Endodermal cell (in vitro differentiated cells): ENCODE data around the gene ARID5A. TPM values are rescaled to one million over a fixed set of nuclear protein-coding genes. Genes with fewer than 3 reads are reported as not detected.
A peak's percentile ranks its signal among the peaks of the same experiment; 100 is the strongest.

Experiments used
- DNase-seq: peaks from one replicate; pipeline ENCODE4 v3.0.0-alpha.2; 2017
- H3K27ac ChIP-seq: 2 replicates; pipeline ENCODE4 v1.5.1; 2013; ENCODE audit warnings: mild to moderate bottlenecking, low read depth, low read length, moderate library complexity
- H3K27me3 ChIP-seq: 2 replicates; pipeline ENCODE4 v1.6.1; 2013; ENCODE audit warnings: mild to moderate bottlenecking, low read length, moderate library complexity; ENCODE audit not compliant: insufficient read depth, control insufficient read depth, poor library complexity, severe bottlenecking
- H3K36me3 ChIP-seq: 2 replicates; pipeline ENCODE4 v1.7.0; 2013; ENCODE audit warnings: mild to moderate bottlenecking, low read length, moderate library complexity; ENCODE audit not compliant: control insufficient read depth, insufficient read depth
- H3K4me1 ChIP-seq: one replicate; pipeline ENCODE4 v1.7.0; 2013; ENCODE audit warnings: low read length; ENCODE audit not compliant: control insufficient read depth, insufficient read depth
- H3K4me3 ChIP-seq: 2 replicates; pipeline ENCODE4 v1.5.1; 2013; ENCODE audit warnings: mild to moderate bottlenecking, low read length, moderate library complexity
- H3K9ac ChIP-seq: 2 replicates; pipeline ENCODE4 v1.6.1; 2013; ENCODE audit warnings: mild to moderate bottlenecking, low read length, moderate library complexity; ENCODE audit not compliant: poor library complexity, severe bottlenecking; ENCODE audit errors: extremely low read depth
- H3K9me3 ChIP-seq: 2 replicates; pipeline ENCODE4 v1.6.1; 2013; ENCODE audit warnings: mild to moderate bottlenecking, low read length, moderate library complexity; ENCODE audit not compliant: control insufficient read depth
- H3K27ac Mint-ChIP-seq: 2 replicates; pipeline ENCODE4 v1.8.0; 2020; ENCODE audit warnings: mixed read lengths
- H3K27me3 Mint-ChIP-seq: 2 replicates; pipeline ENCODE4 v1.8.0; 2021; ENCODE audit warnings: mild to moderate bottlenecking, mixed read lengths; ENCODE audit not compliant: insufficient read depth
- H3K36me3 Mint-ChIP-seq: 2 replicates; pipeline ENCODE4 v1.8.0; 2020; ENCODE audit warnings: low read depth, mixed read lengths
- H3K4me1 Mint-ChIP-seq: 2 replicates; pipeline ENCODE4 v1.8.0; 2020; ENCODE audit warnings: mixed read lengths
- H3K4me3 Mint-ChIP-seq: 2 replicates; pipeline ENCODE4 v1.8.0; 2020; ENCODE audit warnings: mild to moderate bottlenecking, moderate library complexity, mixed read lengths
- H3K9me3 Mint-ChIP-seq: 2 replicates; pipeline ENCODE4 v1.8.0; 2020; ENCODE audit warnings: mild to moderate bottlenecking, mixed read lengths
- WGBS, 2 experiments: methylation state at CpG; one replicate each; pipeline versions ENCODE4 v1.1.5 to v1.1.7; 2013; ENCODE audit warnings: missing lambda C conversion rate in 2 of 2, mixed read lengths in 1 of 2; ENCODE audit not compliant: insufficient coverage in 1 of 2, insufficient read length in 1 of 2; 5-methylcytosine and 5-hydroxymethylcytosine counted together
- total RNA-seq, 2 donors: library from RNA; stranded (reverse); fragmentation: NEBNext Ultra II Directional in 1 of 2; extraction: Animal tissue kit (Norgen Biotek cat#: 25700) in 1 of 2; gene quantifications; 2 replicates in 1 of 2; 3 replicates in 1 of 2; pipeline ENCODE4 v1.2.1, GENCODE V29; 2021
- TF ChIP-seq, protein P1 (sequence below): fragments of 200-600 bp; sonication (generic); conservative IDR thresholded peaks from 2 replicates; pipeline ENCODE4 v1.5.0; 2021; ENCODE audit warnings: antibody characterized with exemption, mild to moderate bottlenecking

Gene ARID5A
- total RNA-seq, 2 donors from 2014 or later = 1.8 to 3.5 TPM

- no peaks in the 10 kb centered on the region for H3K4me1 Mint-ChIP-seq
- 89 to 91% methylated on average over 3 to 4 of the region's 4 CpGs for WGBS, 2 experiments
- no peaks in the 10 kb centered on the region for H3K9me3 Mint-ChIP-seq
- no peaks in the 10 kb centered on the region for H3K36me3 ChIP-seq
- H3K9ac ChIP-seq = no peak overlapping the region
- H3K27me3 ChIP-seq = peaks cover 29% of the 10 kb centered on the region
- H3K4me3 Mint-ChIP-seq = no peak overlapping the region
- H3K4me3 ChIP-seq = no peak overlapping the region
- peak; percentile 35 for DNase-seq
- H3K27ac ChIP-seq = no peak overlapping the region
- H3K36me3 Mint-ChIP-seq = no peaks in the 10 kb centered on the region
- no peaks in the 10 kb centered on the region for H3K4me1 ChIP-seq
- no peaks in the 10 kb centered on the region for H3K9me3 ChIP-seq
- TF ChIP-seq, protein P1, sequence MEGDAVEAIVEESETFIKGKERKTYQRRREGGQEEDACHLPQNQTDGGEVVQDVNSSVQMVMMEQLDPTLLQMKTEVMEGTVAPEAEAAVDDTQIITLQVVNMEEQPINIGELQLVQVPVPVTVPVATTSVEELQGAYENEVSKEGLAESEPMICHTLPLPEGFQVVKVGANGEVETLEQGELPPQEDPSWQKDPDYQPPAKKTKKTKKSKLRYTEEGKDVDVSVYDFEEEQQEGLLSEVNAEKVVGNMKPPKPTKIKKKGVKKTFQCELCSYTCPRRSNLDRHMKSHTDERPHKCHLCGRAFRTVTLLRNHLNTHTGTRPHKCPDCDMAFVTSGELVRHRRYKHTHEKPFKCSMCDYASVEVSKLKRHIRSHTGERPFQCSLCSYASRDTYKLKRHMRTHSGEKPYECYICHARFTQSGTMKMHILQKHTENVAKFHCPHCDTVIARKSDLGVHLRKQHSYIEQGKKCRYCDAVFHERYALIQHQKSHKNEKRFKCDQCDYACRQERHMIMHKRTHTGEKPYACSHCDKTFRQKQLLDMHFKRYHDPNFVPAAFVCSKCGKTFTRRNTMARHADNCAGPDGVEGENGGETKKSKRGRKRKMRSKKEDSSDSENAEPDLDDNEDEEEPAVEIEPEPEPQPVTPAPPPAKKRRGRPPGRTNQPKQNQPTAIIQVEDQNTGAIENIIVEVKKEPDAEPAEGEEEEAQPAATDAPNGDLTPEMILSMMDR = no peak
- peaks cover 43% of the 10 kb centered on the region for H3K27me3 Mint-ChIP-seq
- H3K27ac Mint-ChIP-seq = no peak overlapping the region
Observed at GRCh38 chr2:96525211-96525507, 11.4 kb upstream of the ARID5A start.

DNA sequence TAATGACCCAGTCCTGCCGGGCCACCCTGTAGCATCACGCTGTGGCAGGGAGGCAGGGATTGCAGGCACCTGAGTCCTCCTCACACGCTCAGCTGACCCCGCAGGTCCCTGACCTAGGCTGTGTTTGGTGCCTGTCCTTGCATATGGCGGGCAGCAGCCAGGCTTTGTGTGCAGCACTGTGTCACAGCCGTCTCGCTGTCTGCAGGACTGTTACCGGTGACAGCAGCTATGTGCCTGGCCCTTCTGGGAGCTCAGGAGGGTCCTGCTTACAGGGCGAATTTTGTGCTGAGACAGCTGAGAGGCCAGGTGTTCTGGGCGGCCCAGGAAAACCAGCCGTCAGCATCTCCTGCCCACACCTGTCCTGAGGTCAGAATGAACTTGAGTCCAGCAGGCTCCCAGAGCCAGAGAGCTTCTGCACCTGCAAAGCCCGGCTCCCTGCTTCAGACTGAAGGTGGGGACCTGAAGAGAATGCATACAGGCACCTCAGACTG, 10.4 kb upstream of the ARID5A start:
- Histone ChIP-seq H3K9me3 (no peaks in the 10 kb centered on the region), H3K4me3 (no peak overlapping the region), H3K4me1 (no peaks in the 10 kb centered on the region), H3K9ac (no peak overlapping the region), H3K27ac (no peak overlapping the region), H3K36me3 (no peaks in the 10 kb centered on the region), H3K27me3 (peaks cover 29% of the 10 kb centered on the region)
- H3K4me1 Mint-ChIP-seq = no peaks in the 10 kb centered on the region
- TF ChIP-seq, protein P1 = no peak
- no peaks in the 10 kb centered on the region for H3K9me3 Mint-ChIP-seq
- H3K4me3 Mint-ChIP-seq = no peak overlapping the region
- no peak overlapping the region for H3K27ac Mint-ChIP-seq
- H3K36me3 Mint-ChIP-seq = no peaks in the 10 kb centered on the region
- peaks cover 46% of the 10 kb centered on the region for H3K27me3 Mint-ChIP-seq
- DNase-seq = peak; percentile 41
- 91 to 99% methylated on average over 12 of the region's 12 CpGs for WGBS, 2 experiments

- H3K36me3 Mint-ChIP-seq = no peaks in the 10 kb centered on the region
- H3K27ac Mint-ChIP-seq = no peak overlapping the region
- peak overlapping the region; percentile 44 for H3K4me3 Mint-ChIP-seq
- Histone ChIP-seq H3K27me3 (peaks cover 29% of the 10 kb centered on the region), H3K4me3 (no peak overlapping the region), H3K9ac (no peak overlapping the region), H3K36me3 (no peaks in the 10 kb centered on the region), H3K27ac (no peak overlapping the region), H3K9me3 (no peaks in the 10 kb centered on the region), H3K4me1 (no peaks in the 10 kb centered on the region)
- peaks cover 51% of the 10 kb centered on the region for H3K27me3 Mint-ChIP-seq
- DNase-seq = peak; percentile 48
- TF ChIP-seq, protein P1 = no peak
- no peaks in the 10 kb centered on the region for H3K9me3 Mint-ChIP-seq
- WGBS, 2 experiments = 84 to 87% methylated on average over 29 of the region's 29 CpGs
- H3K4me1 Mint-ChIP-seq = no peaks in the 10 kb centered on the region
Observed at GRCh38 chr2:96526615-96527285, 9.8 kb upstream of the ARID5A start.
